DOHH2 (cell line): ENCODE data around the gene PRDM16.

Experiments used
- H3F3A ChIP-seq: fragments of 200-600 bp; sonication (generic), shearing (Covaris generic); 2 replicates; pipeline ENCODE4 v1.6.0; 2016; ENCODE audit warnings: antibody characterized with exemption, mild to moderate bottlenecking; ENCODE audit not compliant: control insufficient read depth, insufficient read depth
- H3K27ac ChIP-seq: fragments of 200-600 bp; sonication (generic); 2 replicates; pipeline ENCODE4 v1.5.1; 2014; ENCODE audit warnings: low read depth, mild to moderate bottlenecking, low read length, moderate library complexity
- H3K27me3 ChIP-seq: fragments of 200-600 bp; sonication (generic); 2 replicates; pipeline ENCODE4 v1.6.1; 2014; ENCODE audit warnings: mild to moderate bottlenecking, low read length, mixed read lengths; ENCODE audit not compliant: control insufficient read depth
- H3K36me3 ChIP-seq: fragments of 200-600 bp; sonication (generic); 2 replicates; pipeline ENCODE4 v1.6.1; 2014; ENCODE audit warnings: mild to moderate bottlenecking, low read length, moderate library complexity, mixed read lengths; ENCODE audit not compliant: control insufficient read depth
- H3K4me1 ChIP-seq: fragments of 200-600 bp; sonication (generic); 2 replicates; pipeline ENCODE4 v1.6.1; 2014; ENCODE audit warnings: mild to moderate bottlenecking, low read length, mixed read lengths; ENCODE audit not compliant: control insufficient read depth
- H3K4me2 ChIP-seq: fragments of 200-600 bp; sonication (generic); 2 replicates; pipeline ENCODE4 v1.6.0; 2014; ENCODE audit warnings: mild to moderate bottlenecking, low read length, moderate library complexity
- H3K4me3 ChIP-seq: fragments of 200-600 bp; sonication (generic); 2 replicates; pipeline ENCODE4 v1.5.1; 2014; ENCODE audit warnings: mild to moderate bottlenecking, low read length, mixed read lengths
- H3K79me2 ChIP-seq: fragments of 200-600 bp; sonication (generic); 2 replicates; pipeline ENCODE4 v1.6.1; 2014; ENCODE audit warnings: mild to moderate bottlenecking, low read length, mixed read lengths; ENCODE audit not compliant: control insufficient read depth
- H3K9me2 ChIP-seq: fragments of 200-600 bp; sonication (generic); replicated peaks from 2 replicates; pipeline ENCODE4 v1.6.1; 2014; ENCODE audit warnings: mild to moderate bottlenecking, low read length, mixed read lengths; ENCODE audit not compliant: control insufficient read depth
- H3K9me3 ChIP-seq: fragments of 200-600 bp; sonication (generic); 2 replicates; pipeline ENCODE4 v1.6.1; 2014; ENCODE audit warnings: antibody characterized with exemption, low read length, mixed read lengths; ENCODE audit not compliant: control insufficient read depth, insufficient read depth
- H4K20me1 ChIP-seq: fragments of 200-600 bp; sonication (generic); 2 replicates; pipeline ENCODE4 v1.6.0; 2014; ENCODE audit warnings: low read depth, mild to moderate bottlenecking, antibody characterized with exemption, low read length, moderate library complexity; ENCODE audit not compliant: control insufficient read depth, insufficient read depth
- EZH2phosphoT487 ChIP-seq: fragments of 200-600 bp; sonication (generic); IDR thresholded peaks from 2 replicates; pipeline ENCODE4 v1.6.1; 2017; ENCODE audit warnings: borderline replicate concordance, mild to moderate bottlenecking, antibody characterized with exemption, low read length, moderate library complexity, mixed read lengths
- TF ChIP-seq, protein P1 (sequence below): fragments of 200-600 bp; sonication (generic); IDR thresholded peaks from one replicate; pipeline ENCODE4 v1.5.1; 2014; ENCODE audit warnings: antibody characterized with exemption, mild to moderate bottlenecking, low read depth, low read length; ENCODE audit not compliant: poor library complexity, severe bottlenecking

PRDM16 gene

DNA sequence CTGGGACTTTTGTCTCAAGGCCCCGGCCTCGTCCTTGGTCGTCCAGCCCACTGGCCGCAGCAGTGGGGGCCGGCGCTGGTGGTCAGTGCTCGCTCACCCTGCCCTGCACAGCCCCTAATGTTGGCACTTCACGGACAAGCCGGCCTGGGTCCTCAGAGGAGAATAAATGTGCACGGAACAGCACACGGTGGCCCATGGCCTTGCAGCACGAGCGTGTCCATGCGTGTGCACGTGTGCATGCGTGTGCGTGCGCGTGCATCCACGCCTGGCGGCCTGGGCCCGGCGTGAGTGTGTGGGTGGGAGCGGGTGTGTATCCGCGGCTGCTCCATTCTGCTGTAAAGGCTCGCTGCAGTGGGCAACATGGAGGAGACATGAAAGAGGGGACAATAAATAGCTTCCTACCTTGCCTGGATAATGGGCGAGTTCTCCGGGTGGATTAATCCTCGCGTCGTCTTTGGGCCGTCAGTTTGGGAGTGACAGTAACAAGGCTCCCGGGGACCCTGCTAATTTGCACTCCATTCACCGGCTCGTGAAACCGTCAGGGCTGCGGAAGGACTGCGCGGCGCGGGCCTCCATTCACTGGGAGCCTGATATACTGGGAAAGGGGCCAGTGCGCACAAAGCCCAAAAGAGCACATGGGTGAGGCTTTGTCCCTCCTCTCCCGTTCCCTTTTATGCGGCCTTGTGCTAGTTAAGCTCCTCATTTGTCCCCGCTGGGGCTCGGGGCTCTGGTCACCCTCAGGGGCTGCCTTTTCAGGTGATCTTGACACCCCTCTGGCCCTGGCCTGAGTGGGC is 142.8 kb downstream of the PRDM16 start:
- no peaks in the 10 kb centered on the region for H3K4me1 ChIP-seq
- TF ChIP-seq, protein P1, sequence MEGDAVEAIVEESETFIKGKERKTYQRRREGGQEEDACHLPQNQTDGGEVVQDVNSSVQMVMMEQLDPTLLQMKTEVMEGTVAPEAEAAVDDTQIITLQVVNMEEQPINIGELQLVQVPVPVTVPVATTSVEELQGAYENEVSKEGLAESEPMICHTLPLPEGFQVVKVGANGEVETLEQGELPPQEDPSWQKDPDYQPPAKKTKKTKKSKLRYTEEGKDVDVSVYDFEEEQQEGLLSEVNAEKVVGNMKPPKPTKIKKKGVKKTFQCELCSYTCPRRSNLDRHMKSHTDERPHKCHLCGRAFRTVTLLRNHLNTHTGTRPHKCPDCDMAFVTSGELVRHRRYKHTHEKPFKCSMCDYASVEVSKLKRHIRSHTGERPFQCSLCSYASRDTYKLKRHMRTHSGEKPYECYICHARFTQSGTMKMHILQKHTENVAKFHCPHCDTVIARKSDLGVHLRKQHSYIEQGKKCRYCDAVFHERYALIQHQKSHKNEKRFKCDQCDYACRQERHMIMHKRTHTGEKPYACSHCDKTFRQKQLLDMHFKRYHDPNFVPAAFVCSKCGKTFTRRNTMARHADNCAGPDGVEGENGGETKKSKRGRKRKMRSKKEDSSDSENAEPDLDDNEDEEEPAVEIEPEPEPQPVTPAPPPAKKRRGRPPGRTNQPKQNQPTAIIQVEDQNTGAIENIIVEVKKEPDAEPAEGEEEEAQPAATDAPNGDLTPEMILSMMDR: no peak
- TF ChIP-seq EZH2phosphoT487: no peak
- H3K79me2 ChIP-seq: no peaks in the 10 kb centered on the region
- no peaks in the 10 kb centered on the region for H3K9me3 ChIP-seq
- H3F3A ChIP-seq: no peaks in the 10 kb centered on the region
- H3K4me2 ChIP-seq: no peak overlapping the region
- H3K27me3 ChIP-seq: no peaks in the 10 kb centered on the region
- H4K20me1 ChIP-seq: no peaks in the 10 kb centered on the region
- H3K36me3 ChIP-seq: no peaks in the 10 kb centered on the region
- H3K9me2 ChIP-seq: no peaks in the 10 kb centered on the region
- no peak overlapping the region for H3K4me3 ChIP-seq
- no peak overlapping the region for H3K27ac ChIP-seq

DNA sequence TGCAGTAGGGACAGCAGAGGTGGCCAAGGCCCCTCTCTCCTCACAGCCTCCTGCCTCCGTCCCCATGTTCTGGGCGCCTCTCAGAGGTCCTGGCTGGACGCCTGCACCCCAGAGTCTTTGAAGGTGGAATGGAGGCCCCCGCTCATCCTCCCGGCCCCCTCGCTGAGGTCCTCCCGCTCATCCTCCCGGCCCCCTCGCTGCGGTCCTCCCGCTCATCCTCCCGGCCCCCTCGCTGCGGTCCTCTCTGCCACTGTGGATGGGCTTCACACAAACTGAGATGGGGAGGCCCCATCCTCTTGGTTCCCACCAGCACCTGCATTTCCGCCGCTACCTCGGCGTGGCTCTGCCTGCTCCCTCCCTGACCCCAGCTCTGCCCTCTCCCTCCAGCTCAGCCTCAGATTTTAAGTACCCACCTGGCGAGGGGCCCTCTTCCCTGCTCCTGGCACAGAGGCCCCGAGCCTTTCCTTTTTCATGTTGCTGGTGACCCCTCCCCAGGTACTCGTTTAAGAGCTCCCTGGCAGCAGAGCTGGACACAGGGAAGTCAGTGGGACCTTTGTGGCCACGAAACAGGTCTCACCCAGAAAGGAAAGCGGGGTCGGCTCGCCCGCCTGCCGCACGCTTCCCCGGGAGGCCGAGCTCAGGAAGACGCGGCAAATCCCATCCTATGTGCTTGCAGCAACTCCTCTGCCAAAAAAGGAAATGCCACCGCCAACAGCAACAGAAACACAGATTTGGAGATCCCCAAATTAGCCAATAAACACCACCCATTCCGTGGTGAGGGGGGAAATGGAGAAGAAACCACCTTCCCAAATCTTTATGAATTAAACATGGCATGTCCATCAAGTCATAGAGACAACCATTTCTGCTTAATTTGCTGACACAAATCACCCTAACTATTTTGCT is 143.7 kb downstream of the PRDM16 start:
- Histone ChIP-seq H3K27me3 (no peaks in the 10 kb centered on the region), H4K20me1 (no peaks in the 10 kb centered on the region), H3K79me2 (no peaks in the 10 kb centered on the region), H3F3A (no peaks in the 10 kb centered on the region), H3K4me2 (no peak overlapping the region), H3K4me1 (no peaks in the 10 kb centered on the region), H3K4me3 (no peak overlapping the region), H3K36me3 (no peaks in the 10 kb centered on the region), H3K9me2 (no peaks in the 10 kb centered on the region), H3K27ac (no peak overlapping the region), H3K9me3 (no peaks in the 10 kb centered on the region)
- TF ChIP-seq EZH2phosphoT487: no peak
- TF ChIP-seq, protein P1: no peak

DNA sequence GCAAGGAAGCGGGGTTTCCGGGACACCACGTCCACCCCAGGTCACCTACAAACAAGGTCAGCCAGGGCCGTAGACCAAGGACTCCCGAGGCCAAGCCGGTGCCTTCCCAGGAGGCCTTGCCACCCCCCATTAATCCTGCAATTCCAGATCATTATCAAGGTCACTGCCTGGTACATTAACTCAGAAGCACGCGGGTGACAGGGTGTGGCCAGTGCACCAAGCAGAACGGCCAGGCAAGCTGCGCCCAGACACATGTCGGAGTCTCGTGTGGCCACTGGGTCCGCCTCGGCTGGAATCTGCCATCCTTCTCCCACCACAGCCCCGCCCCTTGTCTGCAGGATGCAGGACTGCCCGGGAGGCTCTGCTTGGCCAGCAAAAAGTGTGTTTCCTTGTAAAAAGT is 144.7 kb downstream of the PRDM16 start:
- Histone ChIP-seq H3K9me2 (no peaks in the 10 kb centered on the region), H3K4me3 (no peak overlapping the region), H3K79me2 (no peaks in the 10 kb centered on the region), H3K4me1 (no peaks in the 10 kb centered on the region), H3K27me3 (no peaks in the 10 kb centered on the region), H3F3A (no peaks in the 10 kb centered on the region), H3K9me3 (no peaks in the 10 kb centered on the region), H4K20me1 (no peaks in the 10 kb centered on the region), H3K4me2 (no peak overlapping the region), H3K36me3 (no peaks in the 10 kb centered on the region), H3K27ac (no peak overlapping the region)
- TF ChIP-seq, protein P1: no peak
- no peak for TF ChIP-seq EZH2phosphoT487
